WTC11 (cell line): ENCODE measurements around the gene PTPN3.

Experiments used
- CBFB ChIP-seq: sonication (generic); formaldehyde crosslinking; IDR thresholded peaks from 2 replicates; pipeline ENCODE4 v1.8.1; 2022; ENCODE audit warnings: mild to moderate bottlenecking, low read depth, missing genetic modification reagents
- ETV6 ChIP-seq: sonication (generic); formaldehyde crosslinking; IDR thresholded peaks from 2 replicates; pipeline ENCODE4 v1.8.1; 2022; ENCODE audit warnings: mild to moderate bottlenecking, missing genetic modification reagents
- NR2C2 ChIP-seq: sonication (generic); formaldehyde crosslinking; IDR thresholded peaks from 2 replicates; pipeline ENCODE4 v1.8.0; 2022; ENCODE audit warnings: mild to moderate bottlenecking, missing genetic modification reagents
- NR3C1 ChIP-seq: sonication (generic); formaldehyde crosslinking; conservative IDR thresholded peaks from 2 replicates; pipeline ENCODE4 v1.8.1; 2023; ENCODE audit warnings: low read depth, mild to moderate bottlenecking, missing genetic modification reagents
- SMAD4 ChIP-seq: sonication (generic); formaldehyde crosslinking; IDR thresholded peaks from 2 replicates; pipeline ENCODE4 v1.8.0; 2022; ENCODE audit warnings: mild to moderate bottlenecking, missing genetic modification reagents
- SP1 ChIP-seq: sonication (generic); formaldehyde crosslinking; conservative IDR thresholded peaks from 2 replicates; pipeline ENCODE4 v1.8.1; 2022; ENCODE audit warnings: missing genetic modification reagents
- TF ChIP-seq, protein P1 (sequence below): sonication (generic); formaldehyde crosslinking; IDR thresholded peaks from 2 replicates; pipeline ENCODE4 v1.8.1; 2022; ENCODE audit warnings: low read depth, missing genetic modification reagents, borderline replicate concordance
- TF ChIP-seq, protein P2 (sequence below): sonication (generic); formaldehyde crosslinking; IDR thresholded peaks from 2 replicates; pipeline ENCODE4 v1.8.1; 2022; ENCODE audit warnings: low read depth, mild to moderate bottlenecking, moderate library complexity, missing genetic modification reagents, borderline replicate concordance
- TF ChIP-seq, protein P3 (sequence below): sonication (generic); formaldehyde crosslinking; IDR thresholded peaks from 2 replicates; pipeline ENCODE4 v1.8.1; 2023; ENCODE audit warnings: mild to moderate bottlenecking, missing genetic modification reagents, moderate library complexity
- TF ChIP-seq, protein P4 (sequence below): fragments of 200-600 bp; IDR thresholded peaks from 2 replicates; pipeline ENCODE4 v1.8.0; 2022; ENCODE audit warnings: antibody characterized with exemption

DNA sequence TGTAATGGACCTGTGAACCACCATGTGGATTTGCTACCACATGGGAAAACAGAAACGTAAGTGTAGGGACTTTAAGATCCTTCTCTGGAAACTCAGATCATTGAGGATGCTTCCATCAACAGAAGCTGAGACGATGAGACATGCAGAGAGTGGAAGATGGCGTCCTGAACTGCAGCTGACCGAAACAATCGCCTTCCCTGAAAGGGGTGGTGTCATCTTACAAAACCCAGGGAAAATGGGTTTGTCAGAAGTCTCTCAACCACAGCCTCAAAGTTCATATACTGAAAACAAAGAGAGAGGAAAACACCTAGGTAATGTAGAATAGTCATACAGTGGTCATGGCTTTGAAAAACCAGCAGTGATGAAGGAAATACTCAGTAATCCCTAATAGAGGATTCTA, 6.6 kb upstream of the PTPN3 start:
- no peak for TF ChIP-seq SP1
- no peak for TF ChIP-seq ETV6 (CRISPR knock-in tag)
- TF ChIP-seq, protein P1, sequence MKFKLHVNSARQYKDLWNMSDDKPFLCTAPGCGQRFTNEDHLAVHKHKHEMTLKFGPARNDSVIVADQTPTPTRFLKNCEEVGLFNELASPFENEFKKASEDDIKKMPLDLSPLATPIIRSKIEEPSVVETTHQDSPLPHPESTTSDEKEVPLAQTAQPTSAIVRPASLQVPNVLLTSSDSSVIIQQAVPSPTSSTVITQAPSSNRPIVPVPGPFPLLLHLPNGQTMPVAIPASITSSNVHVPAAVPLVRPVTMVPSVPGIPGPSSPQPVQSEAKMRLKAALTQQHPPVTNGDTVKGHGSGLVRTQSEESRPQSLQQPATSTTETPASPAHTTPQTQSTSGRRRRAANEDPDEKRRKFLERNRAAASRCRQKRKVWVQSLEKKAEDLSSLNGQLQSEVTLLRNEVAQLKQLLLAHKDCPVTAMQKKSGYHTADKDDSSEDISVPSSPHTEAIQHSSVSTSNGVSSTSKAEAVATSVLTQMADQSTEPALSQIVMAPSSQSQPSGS (CRISPR knock-in tag), result no peak
- TF ChIP-seq, protein P2, sequence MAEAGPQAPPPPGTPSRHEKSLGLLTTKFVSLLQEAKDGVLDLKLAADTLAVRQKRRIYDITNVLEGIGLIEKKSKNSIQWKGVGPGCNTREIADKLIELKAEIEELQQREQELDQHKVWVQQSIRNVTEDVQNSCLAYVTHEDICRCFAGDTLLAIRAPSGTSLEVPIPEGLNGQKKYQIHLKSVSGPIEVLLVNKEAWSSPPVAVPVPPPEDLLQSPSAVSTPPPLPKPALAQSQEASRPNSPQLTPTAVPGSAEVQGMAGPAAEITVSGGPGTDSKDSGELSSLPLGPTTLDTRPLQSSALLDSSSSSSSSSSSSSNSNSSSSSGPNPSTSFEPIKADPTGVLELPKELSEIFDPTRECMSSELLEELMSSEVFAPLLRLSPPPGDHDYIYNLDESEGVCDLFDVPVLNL (CRISPR knock-in tag), result no peak
- TF ChIP-seq, protein P3, sequence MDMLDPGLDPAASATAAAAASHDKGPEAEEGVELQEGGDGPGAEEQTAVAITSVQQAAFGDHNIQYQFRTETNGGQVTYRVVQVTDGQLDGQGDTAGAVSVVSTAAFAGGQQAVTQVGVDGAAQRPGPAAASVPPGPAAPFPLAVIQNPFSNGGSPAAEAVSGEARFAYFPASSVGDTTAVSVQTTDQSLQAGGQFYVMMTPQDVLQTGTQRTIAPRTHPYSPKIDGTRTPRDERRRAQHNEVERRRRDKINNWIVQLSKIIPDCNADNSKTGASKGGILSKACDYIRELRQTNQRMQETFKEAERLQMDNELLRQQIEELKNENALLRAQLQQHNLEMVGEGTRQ, result no peak
- no peak for TF ChIP-seq NR2C2 (CRISPR knock-in tag)
- TF ChIP-seq, protein P4, sequence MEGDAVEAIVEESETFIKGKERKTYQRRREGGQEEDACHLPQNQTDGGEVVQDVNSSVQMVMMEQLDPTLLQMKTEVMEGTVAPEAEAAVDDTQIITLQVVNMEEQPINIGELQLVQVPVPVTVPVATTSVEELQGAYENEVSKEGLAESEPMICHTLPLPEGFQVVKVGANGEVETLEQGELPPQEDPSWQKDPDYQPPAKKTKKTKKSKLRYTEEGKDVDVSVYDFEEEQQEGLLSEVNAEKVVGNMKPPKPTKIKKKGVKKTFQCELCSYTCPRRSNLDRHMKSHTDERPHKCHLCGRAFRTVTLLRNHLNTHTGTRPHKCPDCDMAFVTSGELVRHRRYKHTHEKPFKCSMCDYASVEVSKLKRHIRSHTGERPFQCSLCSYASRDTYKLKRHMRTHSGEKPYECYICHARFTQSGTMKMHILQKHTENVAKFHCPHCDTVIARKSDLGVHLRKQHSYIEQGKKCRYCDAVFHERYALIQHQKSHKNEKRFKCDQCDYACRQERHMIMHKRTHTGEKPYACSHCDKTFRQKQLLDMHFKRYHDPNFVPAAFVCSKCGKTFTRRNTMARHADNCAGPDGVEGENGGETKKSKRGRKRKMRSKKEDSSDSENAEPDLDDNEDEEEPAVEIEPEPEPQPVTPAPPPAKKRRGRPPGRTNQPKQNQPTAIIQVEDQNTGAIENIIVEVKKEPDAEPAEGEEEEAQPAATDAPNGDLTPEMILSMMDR, result no peak
- no peak for TF ChIP-seq NR3C1 (CRISPR knock-in tag)
- no peak for TF ChIP-seq CBFB (CRISPR knock-in tag)
- no peak for TF ChIP-seq SMAD4
